K562 (cell line): ENCODE results near the gene LIMS2. TPM values are rescaled to one million over a fixed set of nuclear protein-coding genes. Genes with fewer than 3 reads are reported as not detected.

Source experiments
- CHD4 ChIP-seq: fragments of 200-600 bp; sonication (generic); IDR thresholded peaks from 3 replicates; pipeline ENCODE4 v1.6.1; 2012; ENCODE audit warnings: low read depth, mild to moderate bottlenecking, mixed read lengths, low read length, inconsistent platforms; ENCODE audit not compliant: insufficient read depth, insufficient replicate concordance, poor library complexity, severe bottlenecking
- HBP1 ChIP-seq: fragments of 450-650 bp; formaldehyde crosslinking; IDR thresholded peaks from 2 replicates; pipeline ENCODE4 v1.4.0; 2022; ENCODE audit warnings: missing genetic modification characterization
- HMGN3 ChIP-seq: IDR thresholded peaks from 2 replicates; pipeline ENCODE4 v1.6.1; 2011; ENCODE audit warnings: borderline replicate concordance, low read depth, mild to moderate bottlenecking, mixed read lengths, low read length; ENCODE audit not compliant: insufficient read length; ENCODE audit errors: extremely low read depth
- MAX ChIP-seq: sonication (generic); formaldehyde crosslinking; IDR thresholded peaks from 2 replicates; pipeline ENCODE4 v1.9.0; 2022; ENCODE audit warnings: mild to moderate bottlenecking, missing genetic modification reagents
- PML ChIP-seq: IDR thresholded peaks from 2 replicates; pipeline ENCODE4 v1.6.1; 2012; ENCODE audit warnings: low read length, inconsistent platforms
- ZNF134 ChIP-seq: fragments of 250-450 bp; sonication (Bioruptor Pico); conservative IDR thresholded peaks from 2 replicates; pipeline ENCODE4 v1.4.0; 2020
- ZNF184 ChIP-seq: sonication (generic); formaldehyde crosslinking; IDR thresholded peaks from 2 replicates; pipeline ENCODE4 v1.5.0; 2020; ENCODE audit warnings: missing genetic modification reagents
- polyA plus RNA-seq, 8 experiments: library from polyadenylated mRNA; depleted of rRNA in 4 of 8; stranded (reverse) in 5 of 8; unstranded in 3 of 8; fragments of >200 nt; fragmentation: Nextera tagmentation in 2 of 8; fragmentation: Illumina TruSeq in 1 of 8; extraction: Ambion mirVana in 2 of 8; extraction: Trizol in 1 of 8; gene quantifications; 2 replicates each; pipeline versions ENCODE4 v1.2.1 to v1.2.3, GENCODE V29; 2011 to 2014; ENCODE audit warnings: inconsistent platforms in 1 of 8, missing spikeins in 1 of 8
- total RNA-seq, 7 experiments: library from RNA; depleted of rRNA in 6 of 7; stranded (reverse); fragments of >200 nt in 6 of 7; fragmentation: Illumina TruSeq in 2 of 7; extraction: Trizol in 2 of 7; gene quantifications; 2 replicates each; pipeline versions ENCODE4 v1.2.1 to v1.2.3, GENCODE V29; 2011 to 2021; ENCODE audit warnings: low replicate concordance in 1 of 7
- TF ChIP-seq, protein P1 (sequence below): fragments of 250-450 bp; sonication (Bioruptor Pico); IDR thresholded peaks from 2 replicates; pipeline ENCODE4 v1.4.0; 2020; ENCODE audit warnings: mild to moderate bottlenecking, moderate library complexity

Gene LIMS2
- total and polyA plus RNA-seq, 9 of the 15 experiments (the other 6 are each of a cell fraction or from before 2014, with no cell fraction given), result 0.04 to 0.22 TPM; not detected in 7

DNA sequence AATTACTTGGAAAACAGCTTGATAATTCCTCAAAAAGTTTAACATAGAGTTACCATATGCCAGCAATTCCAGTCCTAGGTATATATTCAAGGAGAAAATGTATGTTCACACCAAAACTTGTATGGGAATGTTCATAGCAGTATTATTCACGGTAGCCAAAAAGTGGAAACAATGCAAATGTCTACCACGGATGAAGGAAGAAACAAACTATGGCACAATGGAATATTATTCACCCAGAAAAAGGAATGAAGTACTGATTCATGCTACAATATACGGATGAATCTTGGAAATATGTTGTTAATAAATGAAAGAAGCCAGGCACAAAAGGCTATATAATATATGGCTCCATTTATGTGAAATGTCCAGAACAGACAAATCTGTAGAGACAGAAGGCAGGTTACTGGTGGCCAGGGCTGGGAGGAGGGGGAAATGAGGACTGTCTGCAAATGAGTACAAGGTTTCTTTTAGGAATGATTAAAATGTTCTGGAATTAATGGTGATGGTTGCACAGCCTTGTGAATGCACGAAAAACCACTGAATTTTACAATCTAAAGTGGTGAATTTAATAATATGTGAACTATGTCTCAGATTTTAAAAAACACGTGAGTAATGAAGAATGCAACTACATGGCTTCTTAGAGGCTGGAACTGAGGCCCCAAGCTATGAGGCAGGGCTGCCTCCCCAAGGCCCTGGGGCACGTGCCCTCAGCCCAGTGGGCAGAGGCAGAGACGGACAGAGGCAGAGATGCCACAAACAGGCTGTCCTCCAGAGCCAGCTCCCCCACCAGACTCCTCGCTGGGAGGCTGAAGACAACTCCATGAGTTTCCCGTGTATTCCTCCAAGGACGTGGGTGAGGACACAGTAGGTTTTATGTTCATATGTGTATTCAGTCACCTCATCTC, 5.0 kb downstream of the LIMS2 start (continued):
- TF ChIP-seq, protein P1, sequence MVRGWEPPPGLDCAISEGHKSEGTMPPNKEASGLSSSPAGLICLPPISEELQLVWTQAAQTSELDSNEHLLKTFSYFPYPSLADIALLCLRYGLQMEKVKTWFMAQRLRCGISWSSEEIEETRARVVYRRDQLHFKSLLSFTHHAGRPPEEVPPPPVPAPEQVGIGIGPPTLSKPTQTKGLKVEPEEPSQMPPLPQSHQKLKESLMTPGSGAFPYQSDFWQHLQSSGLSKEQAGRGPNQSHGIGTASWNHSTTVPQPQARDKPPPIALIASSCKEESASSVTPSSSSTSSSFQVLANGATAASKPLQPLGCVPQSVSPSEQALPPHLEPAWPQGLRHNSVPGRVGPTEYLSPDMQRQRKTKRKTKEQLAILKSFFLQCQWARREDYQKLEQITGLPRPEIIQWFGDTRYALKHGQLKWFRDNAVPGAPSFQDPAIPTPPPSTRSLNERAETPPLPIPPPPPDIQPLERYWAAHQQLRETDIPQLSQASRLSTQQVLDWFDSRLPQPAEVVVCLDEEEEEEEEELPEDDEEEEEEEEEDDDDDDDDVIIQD (CRISPR knock-in tag), result no peak
- TF ChIP-seq MAX (CRISPR knock-in tag) (no peak), PML (no peak), ZNF134 (CRISPR knock-in tag) (no peak), HMGN3 (no peak), CHD4 (no peak), ZNF184 (CRISPR knock-in tag) (no peak), HBP1 (CRISPR knock-in tag) (no peak)
- TF ChIP-seq, all 486 proteins: peak for 0
